Chondrocyte (in vitro differentiated cells): ENCODE measurements around the gene CADPS. TPM values are rescaled to one million over a fixed set of nuclear protein-coding genes. Genes with fewer than 3 reads are reported as not detected.

Source experiments
- DNase-seq: peaks from one replicate; pipeline ENCODE4 v3.0.0; 2021; ENCODE audit warnings: mixed read lengths, low spot score
- H3K27ac Mint-ChIP-seq: one replicate; pipeline ENCODE4 v1.8.0; 2021; ENCODE audit warnings: mild to moderate bottlenecking, moderate library complexity, mixed read lengths; ENCODE audit not compliant: unreplicated experiment
- H3K27me3 Mint-ChIP-seq: 2 replicates; pipeline ENCODE4 v1.8.0; 2021; ENCODE audit warnings: low read depth, mixed read lengths
- H3K36me3 Mint-ChIP-seq: 2 replicates; pipeline ENCODE4 v1.8.0; 2021; ENCODE audit warnings: low read depth, mixed read lengths
- H3K4me1 Mint-ChIP-seq: 2 replicates; pipeline ENCODE4 v1.8.0; 2021; ENCODE audit warnings: low read depth, mild to moderate bottlenecking, mixed read lengths
- H3K4me3 Mint-ChIP-seq: one replicate; pipeline ENCODE4 v1.8.0; 2021; ENCODE audit warnings: mild to moderate bottlenecking, moderate library complexity, mixed read lengths; ENCODE audit not compliant: unreplicated experiment
- H3K9me3 Mint-ChIP-seq: 2 replicates; pipeline ENCODE4 v1.8.0; 2021; ENCODE audit warnings: low read depth, mixed read lengths
- total RNA-seq: library from RNA; stranded (reverse); gene quantifications from 3 replicates; pipeline ENCODE4 v1.2.1, GENCODE V29; 2021
- TF ChIP-seq, protein P1 (sequence below): fragments of 200-600 bp; sonication (generic); IDR thresholded peaks from 2 replicates; pipeline ENCODE4 v1.5.0; 2021; ENCODE audit warnings: antibody characterized with exemption, mild to moderate bottlenecking, moderate library complexity

CADPS gene
- total RNA-seq, 1 donor from 2014 or later, result not detected

DNA sequence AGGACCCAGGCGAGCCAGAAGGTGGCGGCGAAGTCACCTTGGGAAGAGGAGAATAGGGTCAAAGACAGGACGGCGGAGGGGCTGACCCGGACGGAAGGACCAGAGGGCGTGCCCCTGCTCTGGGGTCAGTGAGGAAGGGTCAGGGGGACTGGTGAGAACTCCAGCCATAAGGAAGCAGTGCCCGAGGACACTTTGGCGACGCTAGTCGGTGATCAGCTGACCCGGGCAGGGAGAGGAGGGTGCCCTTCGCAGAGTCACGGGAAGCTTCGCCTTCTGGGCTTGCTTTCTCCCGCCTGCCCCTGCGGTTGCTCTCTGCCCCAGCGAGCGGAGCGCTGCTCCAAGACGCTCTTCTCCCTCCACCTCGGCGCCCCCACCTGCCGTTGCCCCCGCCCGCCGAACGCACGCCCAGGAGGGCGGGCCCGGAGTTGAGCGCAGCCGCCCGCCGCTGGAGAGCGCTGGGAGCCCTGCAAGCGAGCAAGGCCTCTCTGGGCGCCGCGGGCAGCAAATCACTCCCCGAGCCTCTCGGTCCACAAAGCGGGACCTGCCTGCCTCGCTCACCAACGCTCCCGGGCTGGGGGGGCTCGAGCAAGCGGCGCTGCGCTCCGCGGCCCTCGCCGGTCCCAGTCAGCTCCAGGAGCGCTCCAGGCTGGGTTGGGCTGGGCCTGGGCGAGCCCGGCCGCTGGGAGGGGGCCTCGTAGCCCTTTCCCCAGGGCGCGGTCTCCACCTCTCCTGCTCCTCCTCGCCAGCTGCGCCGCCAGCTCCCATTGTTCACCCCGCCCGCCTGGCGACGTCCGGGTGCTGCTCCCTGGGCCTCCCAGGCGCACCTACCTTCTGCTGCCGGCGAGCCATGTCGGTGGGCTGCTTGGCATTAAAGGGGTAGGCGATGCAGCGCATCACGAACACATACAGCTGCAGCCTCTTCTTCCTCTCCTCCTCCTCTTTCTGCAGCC, 1.2 kb downstream of the CADPS start:
- Mint-ChIP-seq H3K27me3 (peaks cover 60% of the 10 kb centered on the region), H3K4me3 (peak overlapping the region; percentile 64), H3K9me3 (peaks cover 13% of the 10 kb centered on the region), H3K4me1 (peaks cover 9% of the 10 kb centered on the region), H3K27ac (no peak overlapping the region), H3K36me3 (peaks cover 2% of the 10 kb centered on the region)
- TF ChIP-seq, protein P1, sequence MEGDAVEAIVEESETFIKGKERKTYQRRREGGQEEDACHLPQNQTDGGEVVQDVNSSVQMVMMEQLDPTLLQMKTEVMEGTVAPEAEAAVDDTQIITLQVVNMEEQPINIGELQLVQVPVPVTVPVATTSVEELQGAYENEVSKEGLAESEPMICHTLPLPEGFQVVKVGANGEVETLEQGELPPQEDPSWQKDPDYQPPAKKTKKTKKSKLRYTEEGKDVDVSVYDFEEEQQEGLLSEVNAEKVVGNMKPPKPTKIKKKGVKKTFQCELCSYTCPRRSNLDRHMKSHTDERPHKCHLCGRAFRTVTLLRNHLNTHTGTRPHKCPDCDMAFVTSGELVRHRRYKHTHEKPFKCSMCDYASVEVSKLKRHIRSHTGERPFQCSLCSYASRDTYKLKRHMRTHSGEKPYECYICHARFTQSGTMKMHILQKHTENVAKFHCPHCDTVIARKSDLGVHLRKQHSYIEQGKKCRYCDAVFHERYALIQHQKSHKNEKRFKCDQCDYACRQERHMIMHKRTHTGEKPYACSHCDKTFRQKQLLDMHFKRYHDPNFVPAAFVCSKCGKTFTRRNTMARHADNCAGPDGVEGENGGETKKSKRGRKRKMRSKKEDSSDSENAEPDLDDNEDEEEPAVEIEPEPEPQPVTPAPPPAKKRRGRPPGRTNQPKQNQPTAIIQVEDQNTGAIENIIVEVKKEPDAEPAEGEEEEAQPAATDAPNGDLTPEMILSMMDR, result no peak
- DNase-seq, result peak; percentile 85

DNA sequence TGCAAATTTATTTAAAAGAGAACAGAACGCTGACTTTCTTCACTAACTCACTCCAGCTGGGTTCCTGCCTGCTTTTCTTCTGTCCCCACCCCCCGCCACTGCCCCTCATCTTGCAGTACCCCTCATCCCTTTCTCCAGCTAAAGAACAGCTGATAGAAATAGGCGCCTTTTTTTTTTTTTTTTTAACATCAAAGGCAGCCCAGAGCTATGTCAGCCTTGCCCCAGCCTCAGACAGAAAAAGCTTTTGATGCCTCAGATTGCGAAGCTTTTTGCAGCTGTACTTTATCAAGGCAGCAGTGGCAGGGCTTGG, 1.8 kb downstream of the CADPS start:
- peaks cover 58% of the 10 kb centered on the region for H3K27me3 Mint-ChIP-seq
- no peak overlapping the region for H3K27ac Mint-ChIP-seq
- TF ChIP-seq, protein P1, result no peak
- peaks cover 13% of the 10 kb centered on the region for H3K9me3 Mint-ChIP-seq
- H3K36me3 Mint-ChIP-seq, result peaks cover 2% of the 10 kb centered on the region
- peak overlapping the region; percentile 64 for H3K4me3 Mint-ChIP-seq
- DNase-seq, result no peak
- H3K4me1 Mint-ChIP-seq, result peaks cover 9% of the 10 kb centered on the region

DNA sequence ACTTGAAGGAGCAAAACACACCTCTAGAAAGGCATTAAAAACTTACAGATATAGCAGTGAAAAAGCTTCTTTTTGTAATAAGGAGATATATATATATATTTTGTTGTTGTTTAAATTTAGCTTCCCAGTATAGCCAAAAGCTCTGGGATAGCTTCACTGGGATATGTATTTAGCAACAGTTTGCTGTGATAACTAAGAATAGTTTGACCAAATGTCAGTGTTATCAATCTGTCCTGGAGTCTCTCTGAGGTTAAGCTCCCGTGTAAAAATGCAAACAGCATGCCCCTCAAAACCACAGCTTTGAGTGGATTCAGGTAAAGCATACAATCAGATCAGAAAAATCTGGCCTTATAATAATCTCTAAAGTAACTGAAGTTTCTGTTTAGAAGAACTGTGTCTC, 2.9 kb downstream of the CADPS start:
- TF ChIP-seq, protein P1, result no peak

DNA sequence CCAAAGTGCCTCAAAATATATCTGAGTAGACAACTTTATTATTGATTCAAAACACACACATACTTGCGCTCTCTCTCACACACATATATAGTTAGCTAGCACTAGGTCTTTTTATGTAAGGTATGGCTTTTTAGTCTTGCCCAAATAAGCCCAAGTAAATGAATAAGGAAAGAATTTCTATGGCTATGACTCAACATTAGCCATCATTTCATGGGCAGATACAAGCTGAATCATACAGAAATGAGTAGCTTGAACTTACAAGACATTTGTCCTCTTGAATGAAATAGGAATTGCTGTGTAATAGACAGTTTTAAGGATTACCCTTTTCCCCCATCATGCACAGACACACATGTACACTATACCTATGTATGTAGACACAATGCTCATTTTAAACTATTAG, 4.9 kb downstream of the CADPS start:
- no peak overlapping the region for H3K27ac Mint-ChIP-seq
- H3K4me3 Mint-ChIP-seq, result no peak overlapping the region
- TF ChIP-seq, protein P1, result no peak
- peaks cover 49% of the 10 kb centered on the region for H3K27me3 Mint-ChIP-seq
- no peaks in the 10 kb centered on the region for H3K9me3 Mint-ChIP-seq
- no peak for DNase-seq
- H3K4me1 Mint-ChIP-seq, result peaks cover 6% of the 10 kb centered on the region
- H3K36me3 Mint-ChIP-seq, result no peaks in the 10 kb centered on the region

More for the DNA sequence above, 2.9 kb downstream of the CADPS start:
- Mint-ChIP-seq H3K4me3 (no peak overlapping the region), H3K9me3 (peaks cover 13% of the 10 kb centered on the region), H3K27ac (no peak overlapping the region), H3K27me3 (peaks cover 65% of the 10 kb centered on the region), H3K4me1 (peaks cover 9% of the 10 kb centered on the region), H3K36me3 (peaks cover 2% of the 10 kb centered on the region)
- DNase-seq, result no peak

DNA sequence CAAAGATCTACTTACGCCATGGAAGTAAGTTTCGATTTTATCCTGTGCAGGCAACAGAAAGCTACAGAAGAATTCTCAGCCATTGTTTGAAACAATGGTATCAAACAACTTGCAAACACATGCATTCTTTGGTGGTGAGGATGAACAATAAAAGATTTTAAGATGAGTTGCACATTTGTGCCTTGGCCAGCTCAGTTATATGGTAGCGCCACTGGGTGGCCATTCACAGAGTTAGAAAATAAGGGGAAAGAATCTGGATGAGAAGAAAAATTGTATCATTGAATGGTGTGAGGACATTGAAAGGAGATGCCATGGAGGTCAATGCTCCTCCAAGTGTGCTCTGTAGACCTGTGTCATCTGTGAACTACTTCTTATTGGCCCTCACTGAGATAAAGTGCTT, 11.6 kb downstream of the CADPS start:
- H3K4me3 Mint-ChIP-seq, result no peak overlapping the region
- H3K27ac Mint-ChIP-seq, result no peak overlapping the region

More for the DNA sequence above, 11.6 kb downstream of the CADPS start:
- H3K36me3 Mint-ChIP-seq, result no peaks in the 10 kb centered on the region
- TF ChIP-seq, protein P1, result no peak
- no peaks in the 10 kb centered on the region for H3K9me3 Mint-ChIP-seq
- peaks cover 9% of the 10 kb centered on the region for H3K27me3 Mint-ChIP-seq
- H3K4me1 Mint-ChIP-seq, result no peaks in the 10 kb centered on the region
- no peak for DNase-seq
